DMS114 treated with DMSO at 0.1 percent for 48 hours (cell line): ENCODE results near the gene USP49.

Experiments used
- DNase-seq: peaks from one replicate; lab custom pipeline; 2025; ENCODE audit not compliant: unreplicated experiment; lab: John Stamatoyannopoulos, UW

Gene USP49

DNA sequence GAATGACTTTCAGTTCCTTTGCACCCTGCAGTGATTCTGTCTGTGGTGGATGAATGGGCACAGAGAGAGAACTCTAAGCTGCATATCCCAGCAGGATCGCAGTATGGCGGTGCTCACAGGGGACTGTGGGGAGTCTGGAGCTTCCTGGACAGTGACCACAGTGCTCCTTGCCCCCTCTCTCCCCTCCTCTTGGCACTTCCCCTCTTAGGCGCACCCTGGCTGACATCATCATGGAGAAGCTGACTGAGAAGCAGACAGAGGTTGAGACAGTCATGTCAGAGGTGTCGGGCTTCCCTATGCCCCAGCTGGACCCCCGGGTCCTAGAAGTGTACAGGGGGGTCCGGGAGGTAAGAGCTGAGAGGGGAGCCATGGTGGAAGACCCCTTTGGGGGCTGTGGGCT lies 34.7 kb upstream of the USP49 start:
- no peak for DNase-seq

DNA sequence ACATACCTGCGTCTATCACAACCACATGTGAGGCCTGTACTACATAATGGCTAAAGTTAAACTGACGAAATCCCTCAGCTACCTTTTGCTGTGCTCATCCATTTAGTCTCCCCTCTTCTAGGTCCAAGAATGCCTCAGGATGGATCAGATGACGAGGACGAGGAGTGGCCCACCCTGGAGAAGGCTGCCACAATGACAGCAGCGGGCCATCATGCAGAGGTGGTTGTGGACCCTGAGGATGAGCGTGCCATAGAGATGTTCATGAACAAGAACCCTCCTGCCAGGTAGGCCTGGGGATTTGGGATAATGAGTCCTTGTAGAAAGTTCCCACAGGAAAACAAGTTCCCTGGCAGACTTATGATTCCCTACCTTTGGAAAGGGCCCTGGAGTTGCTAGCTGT lies 32.1 kb upstream of the USP49 start:
- no peak for DNase-seq

DNA sequence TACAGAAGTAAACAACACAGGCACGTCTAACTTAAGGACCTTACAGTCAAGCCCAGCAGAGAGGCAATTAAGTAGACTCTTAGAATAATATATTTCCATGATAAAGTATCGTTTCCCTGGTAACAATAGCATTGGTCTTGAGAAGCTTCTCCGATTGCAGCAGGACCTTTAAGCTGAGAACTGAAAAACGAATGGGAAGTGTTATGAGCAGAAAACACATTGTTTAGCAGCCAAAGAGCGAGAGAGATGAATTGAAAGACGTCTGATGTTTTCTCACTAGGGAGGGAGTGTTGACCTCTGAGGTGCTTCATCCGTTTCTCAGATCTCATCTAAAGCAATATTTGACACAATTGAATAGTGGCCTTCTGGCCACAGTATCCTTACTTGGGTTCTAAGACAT lies 27.0 kb upstream of the USP49 start:
- DNase-seq: no peak

DNA sequence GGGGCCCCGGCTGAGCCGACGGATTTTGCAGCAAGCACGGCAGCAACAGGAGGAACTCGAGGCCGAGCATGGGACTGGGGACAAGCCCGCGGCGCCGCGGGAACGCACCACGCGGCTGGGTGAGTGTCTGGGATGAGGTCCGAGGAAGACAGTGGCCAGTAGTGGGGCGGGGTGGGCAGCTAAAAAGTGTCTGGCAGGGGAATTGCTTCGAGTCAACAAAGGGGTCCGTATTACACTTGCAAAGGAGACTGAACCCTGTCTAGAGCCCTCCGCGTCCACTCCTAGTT lies 26.5 kb upstream of the USP49 start:
- DNase-seq: no peak

DNA sequence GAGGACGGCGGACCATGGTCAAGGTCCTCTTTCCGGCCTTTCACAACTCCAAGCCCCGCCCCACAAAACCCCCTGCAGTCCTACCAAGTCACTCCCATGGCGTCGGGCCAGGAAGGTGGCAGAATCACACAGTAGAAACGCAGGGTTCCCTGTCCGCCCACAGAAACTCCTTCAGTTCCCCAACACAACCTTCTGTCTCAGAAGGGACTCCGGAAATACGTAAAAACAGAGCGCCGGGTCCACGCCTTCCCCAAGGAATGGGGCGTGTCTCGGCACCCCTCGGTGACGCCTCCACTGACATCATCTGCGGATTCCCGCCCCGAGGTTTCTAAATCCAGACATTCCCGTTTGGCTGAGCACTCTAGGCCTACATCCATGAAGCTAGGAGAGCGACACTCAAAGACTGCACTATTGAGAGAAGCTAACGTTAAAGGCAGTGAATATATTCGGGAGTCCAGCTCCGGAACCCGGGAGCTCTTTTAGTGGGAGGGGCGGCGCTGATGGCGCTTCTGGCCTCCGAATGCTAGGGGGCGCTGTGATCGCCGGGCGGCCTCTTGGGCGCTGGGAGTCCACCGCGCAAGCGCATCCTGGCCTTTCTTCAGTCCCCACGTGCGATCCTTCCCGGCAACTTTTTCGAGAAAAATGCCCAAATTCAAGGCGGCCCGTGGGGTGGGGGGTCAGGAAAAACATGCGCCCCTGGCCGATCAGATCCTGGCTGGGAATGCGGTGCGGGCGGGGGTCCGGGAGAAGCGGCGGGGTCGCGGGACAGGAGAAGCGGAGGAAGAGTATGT lies 25.9 kb upstream of the USP49 start, which contains the start of the genes BYSL and MED20:
Gene BYSL, plus strand, starts transcription at position 579 of the 791 bp plus-strand sequence. Its CDS starts 64 bp downstream, at position 643.
Gene MED20, minus strand, starts transcription at position 219 of the 791 bp plus-strand sequence. Its CDS starts 121 bp downstream, at position 98.
- DNase-seq: peak; percentile 94

DNA sequence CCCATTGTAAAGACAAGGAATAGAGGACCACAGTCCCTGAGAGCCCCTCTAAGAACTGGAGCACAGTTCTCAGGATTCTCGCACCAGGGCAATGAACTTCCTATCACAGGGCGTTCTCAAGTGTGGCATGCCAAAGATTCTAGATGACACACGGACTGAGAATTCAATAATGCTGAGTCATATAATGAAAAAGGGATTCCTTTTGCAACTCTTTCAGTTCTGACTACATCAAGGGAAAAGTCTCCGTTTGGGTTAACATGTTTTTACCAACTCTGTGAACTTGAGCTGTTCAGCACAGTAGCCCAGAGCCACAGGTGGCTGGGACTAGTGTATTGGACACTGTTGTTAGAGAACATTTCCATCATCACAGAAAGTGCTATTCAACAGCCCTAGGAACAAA lies 22.4 kb upstream of the USP49 start:
- no peak for DNase-seq

DNA sequence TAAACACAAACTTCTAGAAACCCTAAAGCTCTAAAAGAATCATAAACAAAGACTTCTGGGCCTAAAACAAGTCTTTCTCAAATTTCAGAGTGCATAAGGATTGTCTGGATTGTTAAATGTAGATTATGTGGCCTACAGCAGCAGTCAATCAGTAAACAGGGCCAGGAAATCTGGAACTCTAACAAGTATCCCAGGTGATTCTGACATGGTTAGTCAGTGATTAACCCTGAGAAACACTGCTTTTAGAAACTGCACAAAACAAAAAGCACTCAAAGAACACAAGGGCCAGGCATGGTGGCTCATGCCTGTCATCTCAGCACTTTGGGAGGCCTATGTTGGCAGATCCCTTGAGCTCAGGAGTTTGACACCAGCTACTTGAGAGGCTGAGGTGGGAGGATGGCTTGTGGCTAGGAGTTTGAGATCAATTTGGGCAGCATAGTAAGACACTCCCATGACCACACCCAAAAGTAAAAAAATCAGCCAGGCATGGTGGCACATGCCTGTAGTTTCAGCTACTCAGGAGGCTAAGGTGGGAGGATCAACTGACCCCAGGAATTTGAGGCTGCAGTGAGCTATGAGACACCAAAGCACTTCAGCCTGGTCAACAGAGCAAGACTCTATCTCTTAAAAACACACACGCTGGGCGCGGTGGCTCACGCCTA lies 19.8 kb upstream of the USP49 start:
- DNase-seq: no peak

DNA sequence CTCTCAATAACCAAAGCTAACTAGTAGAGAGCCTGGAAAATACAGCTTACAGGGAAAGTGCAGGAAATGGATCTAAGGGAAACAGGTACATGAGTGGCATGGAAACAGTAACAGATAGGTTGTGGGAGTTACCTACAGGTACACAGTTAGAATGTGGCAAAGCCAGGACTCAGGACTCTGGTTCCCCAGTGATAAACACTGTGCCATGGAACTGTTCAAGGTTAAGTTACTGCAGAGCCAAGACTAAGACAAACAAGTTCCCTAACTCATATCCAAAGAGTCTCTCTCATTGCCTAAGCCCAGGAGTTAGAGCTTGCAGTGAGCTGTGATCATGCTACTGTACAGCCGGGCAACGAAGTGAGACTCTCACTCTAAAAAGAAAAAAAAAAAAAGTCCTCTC lies 19.2 kb upstream of the USP49 start:
- no peak for DNase-seq

DNA sequence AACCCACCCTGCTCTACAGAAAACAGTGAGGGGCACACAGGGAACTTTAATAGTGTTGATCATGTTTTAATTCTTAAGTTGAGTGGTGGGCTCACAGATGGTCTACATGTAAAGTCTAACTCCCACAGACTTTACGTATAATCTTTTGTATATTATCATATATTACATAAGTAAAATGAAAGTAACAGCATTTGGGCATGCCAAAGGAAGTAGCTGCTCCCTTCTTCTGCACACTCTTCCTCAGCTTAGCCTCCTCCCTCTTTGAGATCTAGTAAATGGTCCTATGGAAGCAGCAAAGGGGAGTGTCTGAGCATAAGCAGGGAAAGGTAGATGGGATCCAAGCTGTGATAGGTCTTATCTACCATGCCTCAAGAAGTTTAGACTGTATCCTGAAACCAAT lies 14.6 kb upstream of the USP49 start:
- no peak for DNase-seq

DNA sequence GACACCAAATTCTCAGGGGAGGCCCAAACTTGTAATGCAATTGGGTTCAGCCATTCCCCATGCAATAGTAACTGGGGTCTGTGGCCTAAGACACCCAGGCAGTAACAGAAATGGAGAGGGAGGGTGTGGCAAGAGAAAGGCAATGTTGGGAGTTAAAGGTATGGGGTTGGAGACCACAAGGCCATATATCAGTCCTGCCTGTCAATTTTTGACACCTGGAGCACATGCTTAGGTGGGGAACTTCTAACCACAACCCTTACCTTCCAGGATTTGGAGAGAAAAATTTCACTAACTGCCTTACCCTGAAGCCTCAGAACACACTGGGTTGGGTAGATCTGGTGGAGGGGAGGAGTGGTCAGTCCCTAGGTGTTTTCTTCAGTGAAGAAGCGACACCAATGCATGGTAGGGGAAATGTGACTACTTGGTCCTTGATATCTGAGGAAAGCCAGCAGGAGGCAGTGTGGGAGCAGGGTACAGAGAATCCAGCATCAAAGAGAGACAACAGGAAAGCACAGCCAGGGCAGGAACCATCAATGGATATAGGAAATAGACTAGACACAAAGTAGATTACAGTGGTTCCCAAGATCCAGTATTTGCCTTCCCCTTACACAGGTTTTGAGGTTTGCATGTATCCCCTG lies 6.8 kb upstream of the USP49 start:
- DNase-seq: no peak

DNA sequence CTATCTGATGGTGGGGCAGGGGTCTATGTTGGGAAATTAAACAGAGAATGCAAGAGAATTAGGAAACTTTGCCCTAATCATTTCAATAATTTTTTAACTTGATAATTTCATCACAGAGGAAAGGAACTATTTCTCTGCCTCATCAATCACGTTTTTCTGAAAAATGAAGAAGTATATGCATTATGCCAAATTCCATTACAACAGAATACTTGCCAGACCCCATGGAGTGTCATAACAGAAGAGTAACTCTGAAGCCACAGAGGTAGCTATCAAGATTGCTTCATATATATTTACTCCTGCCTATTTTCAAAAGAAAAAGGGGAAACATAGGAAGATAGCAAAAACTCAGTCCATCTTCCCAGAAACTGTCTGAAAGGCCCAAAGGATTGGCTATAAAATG lies 5.7 kb upstream of the USP49 start:
- no peak for DNase-seq

DNA sequence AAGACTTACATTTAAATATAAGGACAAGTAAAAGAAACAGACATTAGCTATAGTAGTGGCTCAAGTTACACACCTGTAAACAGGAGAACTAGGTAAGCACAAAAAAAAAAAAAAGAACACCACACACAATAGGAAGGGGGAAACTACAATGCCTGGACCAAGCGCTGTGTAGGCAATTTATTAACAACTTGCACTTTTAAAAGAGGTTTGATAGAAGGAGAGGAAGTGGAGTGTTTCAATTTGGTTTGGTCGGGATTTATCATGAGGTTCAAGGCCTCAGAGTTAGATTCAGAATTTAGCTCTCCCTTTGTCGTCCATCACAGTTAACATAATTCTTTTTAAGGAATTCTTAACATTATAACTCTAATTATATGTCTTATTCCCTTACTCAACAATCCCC lies 1.1 kb upstream of the USP49 start:
- DNase-seq: no peak

DNA sequence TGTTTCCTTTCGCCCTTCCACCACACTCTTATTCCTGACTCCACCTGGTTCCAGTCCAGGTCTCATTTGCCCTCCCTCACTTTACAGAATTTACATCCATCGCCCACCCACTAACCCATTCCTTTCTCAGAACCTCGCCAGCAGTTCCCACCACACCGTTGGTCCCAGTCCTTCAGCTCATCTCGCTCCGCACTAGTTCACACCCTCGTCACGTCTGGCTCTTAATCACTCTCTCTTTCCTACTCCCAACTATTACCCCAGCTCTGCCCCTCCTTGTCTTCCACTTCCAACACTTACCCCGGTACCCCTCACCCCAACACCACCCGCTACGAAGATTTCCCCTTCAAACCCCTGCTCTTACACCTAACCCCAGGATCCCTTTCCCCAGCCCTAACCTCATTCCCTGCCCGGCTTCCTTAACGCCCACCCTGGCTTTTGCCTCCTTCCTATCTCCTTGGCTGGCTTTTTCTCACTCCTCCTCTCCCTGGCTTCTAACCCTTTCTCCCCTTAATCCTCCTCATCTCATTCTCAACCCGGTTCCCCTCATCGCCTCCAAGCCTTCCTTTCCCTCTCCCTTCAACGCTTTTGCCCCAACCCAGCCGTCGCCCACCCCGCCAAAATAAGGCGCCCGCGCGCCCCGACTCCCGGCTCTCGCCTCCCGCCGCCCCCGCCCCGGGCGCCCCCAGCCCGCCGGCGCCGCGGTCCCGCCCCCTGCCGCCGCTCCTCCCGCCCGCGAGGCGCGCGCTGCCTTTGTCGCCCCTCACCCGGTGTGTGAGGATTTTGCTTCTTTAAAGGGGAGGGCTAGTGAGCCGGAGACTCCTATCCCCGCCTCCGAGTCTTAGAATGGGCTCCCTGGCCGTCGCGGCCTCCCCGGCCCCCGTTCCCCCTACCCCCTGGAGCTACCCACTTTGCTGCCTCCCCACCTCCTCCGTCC lies 542 bp downstream of the USP49 start:
- DNase-seq: no peak

DNA sequence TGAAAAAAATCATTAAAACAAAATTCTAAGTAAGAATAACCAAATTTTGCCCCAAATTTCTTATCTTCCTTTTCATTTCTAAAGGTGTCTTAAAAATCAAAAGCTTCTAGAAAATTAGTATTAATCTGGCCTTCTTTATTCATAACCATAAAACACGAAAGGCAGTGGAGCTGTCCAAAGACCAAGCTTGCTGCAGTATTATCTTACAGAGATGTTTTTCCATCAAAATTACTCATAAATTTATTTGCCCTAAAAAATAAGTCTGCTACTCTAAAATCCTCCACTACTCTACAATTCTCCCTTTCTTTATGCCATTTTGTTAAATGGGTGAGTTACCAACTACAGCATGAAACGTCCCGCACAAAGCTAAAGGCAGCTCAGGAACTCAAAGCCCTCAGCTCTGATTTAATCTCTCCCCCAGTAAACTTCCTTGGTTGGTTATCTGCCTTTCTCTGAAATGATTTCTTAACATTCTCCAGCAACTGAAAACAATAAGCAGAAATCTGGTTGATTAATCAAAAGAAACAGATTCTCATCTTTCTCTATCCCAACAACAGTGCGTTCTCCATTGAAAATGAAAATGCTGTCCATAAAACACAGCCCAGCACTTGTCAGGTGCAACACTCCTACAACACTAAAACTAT lies 2.1 kb downstream of the USP49 start:
- no peak for DNase-seq

DNA sequence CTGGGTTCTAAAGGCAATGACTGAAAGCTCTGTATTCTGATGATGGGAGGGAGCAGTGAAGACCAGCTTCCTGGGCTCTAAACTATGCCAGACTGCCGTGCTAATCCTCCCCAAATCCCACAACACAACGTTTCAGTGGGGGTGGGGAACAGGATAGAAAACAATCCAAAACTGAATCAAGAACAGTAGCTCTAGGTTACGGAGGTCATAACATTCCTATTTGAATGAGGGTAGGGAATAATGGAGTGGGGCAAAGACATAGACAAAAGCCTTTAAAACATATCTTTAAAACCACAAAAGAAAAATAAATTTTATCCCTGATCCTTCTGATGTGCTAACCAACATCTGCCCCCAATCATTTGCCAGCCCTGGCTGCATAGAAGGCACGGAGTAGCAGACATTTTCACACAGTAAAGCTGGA lies 7.8 kb downstream of the USP49 start:
- DNase-seq: no peak

DNA sequence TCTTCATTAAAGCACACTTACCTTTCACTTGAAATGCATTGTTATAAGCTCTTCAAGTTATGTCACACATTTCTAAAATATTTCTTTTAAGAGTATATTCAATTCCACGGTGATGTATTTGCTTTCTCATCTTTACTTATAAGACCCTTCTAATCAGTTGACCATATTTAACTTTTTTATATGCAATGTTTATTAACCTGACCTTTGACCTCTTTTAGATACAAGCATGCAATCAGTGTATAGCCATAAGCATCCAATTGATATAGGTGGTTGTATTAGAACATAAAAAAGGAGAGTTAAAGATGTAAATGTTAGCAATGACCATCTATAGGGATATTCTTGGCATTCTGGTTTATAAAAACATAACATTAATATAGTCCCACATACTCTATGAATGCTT lies 9.2 kb downstream of the USP49 start:
- DNase-seq: no peak

DNA sequence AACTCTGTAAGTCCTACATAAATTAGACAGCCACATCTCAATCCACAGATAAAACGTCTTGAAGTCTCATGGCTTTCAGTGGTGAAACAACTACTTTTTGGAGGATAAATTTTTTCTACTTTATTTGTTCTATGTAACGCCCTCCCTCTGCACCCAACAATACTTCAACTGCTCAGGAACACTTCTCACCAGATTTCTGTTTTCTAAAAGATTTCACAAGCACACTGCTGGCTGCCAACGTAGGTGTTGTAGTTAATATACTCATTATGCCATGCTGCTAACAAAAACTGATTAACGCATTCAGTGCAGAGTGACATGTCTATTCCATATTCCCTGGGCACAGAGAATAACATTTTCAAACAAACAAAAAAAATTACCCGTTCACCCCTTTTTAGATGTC lies 10.2 kb downstream of the USP49 start:
- no peak for DNase-seq

DNA sequence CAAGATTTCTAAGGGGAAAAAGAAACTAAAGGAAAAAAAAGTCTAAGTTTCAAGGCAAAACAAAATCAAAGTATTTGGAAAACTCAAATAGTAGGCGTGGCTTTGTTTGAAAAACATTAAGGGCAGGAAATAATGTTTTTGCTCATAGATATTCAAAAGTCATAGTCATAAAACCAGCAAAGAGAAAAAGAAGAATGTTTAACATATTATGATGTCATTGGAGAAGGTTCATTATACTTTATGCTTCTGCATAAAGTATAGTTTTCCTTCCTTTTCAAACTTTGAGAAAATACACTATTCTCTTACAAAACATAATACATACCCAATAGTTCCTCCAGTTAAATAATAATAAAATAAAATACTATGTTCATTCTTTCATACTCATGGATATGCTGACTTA lies 13.7 kb downstream of the USP49 start:
- DNase-seq: no peak

DNA sequence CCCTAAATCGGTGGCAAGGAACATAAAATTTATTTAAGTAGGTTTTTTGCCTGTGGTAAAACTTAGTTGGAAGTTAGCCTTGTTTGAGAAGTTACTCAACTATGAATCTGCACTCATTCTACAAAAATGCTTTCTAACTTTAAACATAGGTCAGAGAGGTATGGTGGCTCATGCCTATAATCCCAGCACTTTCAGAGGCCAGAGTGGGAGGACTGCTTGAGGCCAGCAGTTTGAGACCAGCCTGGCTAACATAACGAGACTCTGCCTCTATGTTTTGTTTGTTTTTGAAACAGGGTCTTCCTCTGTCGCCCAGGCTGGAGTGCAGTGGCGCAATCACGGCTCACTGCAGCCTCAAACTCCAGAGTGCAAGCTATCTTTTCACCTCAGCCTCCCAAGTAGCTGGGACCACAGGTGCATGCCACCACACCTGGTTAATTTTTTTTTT lies 16.2 kb downstream of the USP49 start:
- no peak for DNase-seq

DNA sequence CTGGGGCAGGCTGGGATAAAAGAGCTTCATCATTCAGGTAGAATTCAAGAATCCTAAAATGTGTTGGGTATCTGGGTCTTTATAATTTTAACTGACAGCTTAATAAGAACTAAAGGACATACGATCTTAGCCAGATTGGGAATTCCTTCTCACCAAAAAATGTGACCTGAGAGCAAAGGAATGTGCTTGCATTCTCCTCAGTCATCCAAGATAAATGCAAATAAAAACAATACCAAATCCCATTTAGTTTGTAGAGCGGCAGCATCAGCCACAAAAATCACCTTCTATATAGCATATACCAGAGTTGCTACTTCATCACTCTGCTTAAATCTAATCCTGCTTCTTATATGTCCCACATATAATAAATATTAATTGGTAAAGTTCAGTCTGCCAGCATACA lies 16.9 kb downstream of the USP49 start:
- no peak for DNase-seq
